ENCODE data around the gene KIAA0753. TPM values are rescaled to one million over a fixed set of nuclear protein-coding genes. Genes with fewer than 3 reads are reported as not detected.

The KIAA0753 gene
- total and polyA plus RNA-seq, 9 of the 15 experiments (the other 6 are each of a cell fraction or from before 2014, with no cell fraction given), result 2.0 to 9.0 (median 6.9) TPM

GRCh38 chr17:6626616-6627015 lies 13.9 kb downstream of the KIAA0753 start:
- POLR2A ChIA-PET, result no interaction called here
- Histone ChIP-seq H3K79me2 (ENCODE audit: control insufficient read depth, insufficient read depth, low read length) (no peaks in the 10 kb centered on the region), H3K4me3 (no peak overlapping the region), H3K9me3 (replicated peaks; ENCODE audit: control insufficient read depth, insufficient read depth, low read depth, low read length) (no peaks in the 10 kb centered on the region), H4K20me1 (replicated peaks; ENCODE audit: control insufficient read depth, insufficient read depth, low read length) (no peaks in the 10 kb centered on the region), H3K27me3 (ENCODE audit: control insufficient read depth in 2 of 2, insufficient read depth in 2 of 2, low read length in 2 of 2) (no peaks in the 10 kb centered on the region), H3K9ac (ENCODE audit: insufficient read depth in 1 of 2, low read depth in 2 of 2, low read length in 2 of 2) (no peak overlapping the region), H3K4me1 (replicated peaks in 1 of 2; ENCODE audit: control insufficient read depth in 2 of 2, insufficient read depth in 2 of 2, low read length in 2 of 2) (no peaks in the 10 kb centered on the region), H2AFZ (ENCODE audit: low read depth, low read length) (no peak overlapping the region), H3K9me1 (ENCODE audit: control insufficient read depth, insufficient read depth, low read length) (no peaks in the 10 kb centered on the region), H3K4me2 (ENCODE audit: insufficient read depth, low read length) (no peak overlapping the region), H3K36me3 (ENCODE audit: control insufficient read depth, insufficient read depth, low read length) (peaks cover 55% of the 10 kb centered on the region), H3K27ac (ENCODE audit: extremely low read depth, low read depth, low read length) (no peak overlapping the region)
- intact Hi-C loops (cut with micrococcal nuclease) (no loop called here), in situ Hi-C loops (cut with MboI) (no loop called here)
- no peak for DNase-seq (ENCODE audit: extremely low read depth in 1 of 4, low spot score in 3 of 4)
- ATAC-seq, result no peak
- TF ChIP-seq CGGBP1 (CRISPR knock-in tag; IDR thresholded peaks at IDR 0.05) (no peak), ZNF431 (CRISPR knock-in tag; IDR thresholded peaks at IDR 0.05) (no peak), E2F3 (CRISPR knock-in tag; IDR thresholded peaks at IDR 0.05) (no peak), ZNF707 (CRISPR knock-in tag; conservative IDR thresholded peaks at IDR 0.05) (no peak), BRCA1 (IDR thresholded peaks at IDR 0.05) (no peak), BRCA1 (CRISPR knock-in tag; IDR thresholded peaks at IDR 0.05) (no peak)
- TF ChIP-seq, protein P1, sequence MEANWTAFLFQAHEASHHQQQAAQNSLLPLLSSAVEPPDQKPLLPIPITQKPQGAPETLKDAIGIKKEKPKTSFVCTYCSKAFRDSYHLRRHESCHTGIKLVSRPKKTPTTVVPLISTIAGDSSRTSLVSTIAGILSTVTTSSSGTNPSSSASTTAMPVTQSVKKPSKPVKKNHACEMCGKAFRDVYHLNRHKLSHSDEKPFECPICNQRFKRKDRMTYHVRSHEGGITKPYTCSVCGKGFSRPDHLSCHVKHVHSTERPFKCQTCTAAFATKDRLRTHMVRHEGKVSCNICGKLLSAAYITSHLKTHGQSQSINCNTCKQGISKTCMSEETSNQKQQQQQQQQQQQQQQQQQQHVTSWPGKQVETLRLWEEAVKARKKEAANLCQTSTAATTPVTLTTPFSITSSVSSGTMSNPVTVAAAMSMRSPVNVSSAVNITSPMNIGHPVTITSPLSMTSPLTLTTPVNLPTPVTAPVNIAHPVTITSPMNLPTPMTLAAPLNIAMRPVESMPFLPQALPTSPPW (CRISPR knock-in tag; IDR thresholded peaks at IDR 0.05), result no peak
- CTCF ChIA-PET (ENCODE audit: low intra/inter-chr PET ratio), result no interaction called here
- no peak for FAIRE-seq
- 95% methylated on average over 5 of the region's 6 CpGs for WGBS (ENCODE audit: insufficient coverage, low coverage, missing lambda C conversion rate)
- BruUV-seq (replicated peaks), result no TSS peak

Measured in K562 (cell line).